ENCODE measurements around the gene ORC3.
A peak's percentile ranks its signal among the peaks of the same experiment; 100 is the strongest.
"Not testable (repeated sequence)": the region's sequence is repeated elsewhere in the genome, so short reads cannot be mapped to it uniquely, and the experiment has no call there.

ORC3 gene

DNA sequence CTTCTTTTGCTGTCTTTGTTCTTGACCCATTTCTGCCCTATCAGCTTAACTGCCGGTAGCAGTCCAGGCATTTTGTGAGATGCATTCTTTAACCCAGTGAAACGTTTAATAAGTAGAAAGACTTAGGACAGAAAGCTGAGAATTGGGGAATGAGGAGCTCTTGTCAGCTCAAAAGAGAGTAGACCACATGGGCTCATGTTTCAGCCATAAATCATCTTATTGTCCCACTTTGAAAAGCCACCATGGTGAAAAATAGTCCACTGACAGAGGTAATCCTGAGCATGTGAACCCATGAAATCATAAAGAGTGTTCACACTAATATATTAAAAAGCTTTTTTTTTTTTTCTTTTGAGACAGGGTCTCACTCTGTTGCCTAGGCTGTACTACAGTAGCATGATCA is 16.3 kb downstream of the ORC3 start:
- no peak for DNase-seq

DNA sequence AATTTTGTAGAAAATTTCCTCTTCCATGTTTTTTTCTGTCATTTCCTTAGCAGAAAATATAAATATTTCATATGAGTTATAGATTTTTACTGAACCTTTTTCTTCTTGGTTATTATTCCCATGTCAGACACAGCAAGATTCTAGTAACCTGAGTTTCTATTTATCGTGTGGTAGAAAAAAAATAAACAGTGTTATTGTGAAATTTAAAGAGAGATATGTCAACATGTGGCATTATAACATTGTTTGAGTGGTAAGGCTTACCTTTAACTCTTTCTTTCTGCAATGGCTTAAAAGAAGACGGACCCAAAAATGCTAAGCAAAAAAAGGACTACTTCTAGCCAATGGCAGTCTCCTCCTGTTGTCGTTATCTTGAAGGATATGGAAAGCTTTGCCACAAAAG is 18.9 kb downstream of the ORC3 start:
- DNase-seq, result no peak

DNA sequence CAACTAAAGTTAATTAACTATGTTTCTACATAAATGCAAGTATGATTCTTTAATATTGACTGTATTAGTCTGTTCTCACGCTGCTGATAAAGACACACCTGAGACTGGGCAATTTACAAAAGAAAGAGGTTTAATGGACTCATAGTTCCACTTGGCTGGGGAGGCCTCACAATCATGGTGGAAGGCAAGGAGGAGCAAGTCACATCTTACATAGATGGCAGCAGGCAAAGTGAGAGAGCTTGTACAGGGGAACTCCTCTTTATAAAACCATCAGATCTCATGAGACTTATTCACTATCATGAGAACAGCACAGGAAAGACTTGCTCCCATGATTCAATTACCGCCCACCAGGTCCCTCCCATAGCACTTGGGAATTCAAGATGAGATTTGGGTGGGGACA is 23.1 kb downstream of the ORC3 start:
- not testable (repeated sequence) for DNase-seq

DNA sequence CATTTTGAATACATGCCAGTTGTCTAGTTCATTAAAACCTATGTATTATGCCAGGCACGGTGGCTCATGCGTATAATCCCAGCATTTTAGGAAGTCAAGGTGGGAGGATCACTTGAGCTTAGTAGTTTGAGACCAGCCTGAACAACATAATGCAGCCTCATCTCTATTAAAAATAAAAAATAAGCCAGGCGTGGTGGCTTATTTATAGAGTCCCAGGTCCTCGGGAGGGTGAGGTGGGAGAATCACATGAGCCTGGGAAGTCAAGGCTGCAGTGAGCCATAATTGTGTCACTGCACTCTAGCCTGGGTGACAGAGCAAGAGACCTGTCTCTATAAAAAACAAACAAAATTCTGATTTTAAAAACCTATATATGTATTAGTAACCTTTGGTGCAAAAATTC is 27.5 kb downstream of the ORC3 start:
- DNase-seq, result no peak

DNA sequence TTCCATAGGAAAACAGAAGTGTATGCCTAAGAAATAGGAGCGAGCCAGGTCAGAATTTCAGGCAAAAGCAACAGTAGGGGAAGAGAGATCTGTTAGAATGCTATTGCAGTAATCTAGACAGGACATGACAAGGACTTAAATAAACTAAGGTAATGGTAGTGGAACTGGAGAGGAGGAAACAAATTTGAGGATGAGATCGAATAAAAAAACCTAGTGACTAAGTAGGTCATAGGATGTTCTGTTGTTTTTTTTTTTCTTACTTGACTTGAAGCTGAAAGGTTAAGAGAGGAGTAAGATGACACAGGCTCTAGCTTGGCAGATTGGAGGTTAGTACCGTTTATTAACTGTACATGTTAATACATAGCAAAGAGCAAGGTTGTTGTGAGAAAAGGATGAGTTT is 28.6 kb downstream of the ORC3 start:
- no peak for DNase-seq

DNA sequence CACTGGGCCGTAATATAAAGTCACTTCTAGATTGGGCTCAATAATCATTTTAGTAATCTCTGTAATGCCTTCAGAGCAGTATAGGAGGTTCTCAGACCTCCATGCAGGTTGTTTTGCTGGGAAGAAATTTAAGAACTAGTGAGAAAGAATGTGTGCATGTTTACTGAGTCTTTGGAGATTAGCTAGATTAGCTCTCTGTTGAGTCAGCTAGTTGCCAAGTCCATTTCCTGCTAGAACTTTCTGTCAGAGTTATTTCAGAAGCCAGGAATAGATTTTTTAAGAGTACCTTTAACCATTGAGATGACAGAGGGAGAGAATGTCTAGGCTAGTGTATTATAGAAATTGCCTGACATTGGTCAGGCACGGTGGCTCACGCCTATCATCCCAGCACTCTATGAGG is 33.3 kb downstream of the ORC3 start:
- DNase-seq, result peak; percentile 3

DNA sequence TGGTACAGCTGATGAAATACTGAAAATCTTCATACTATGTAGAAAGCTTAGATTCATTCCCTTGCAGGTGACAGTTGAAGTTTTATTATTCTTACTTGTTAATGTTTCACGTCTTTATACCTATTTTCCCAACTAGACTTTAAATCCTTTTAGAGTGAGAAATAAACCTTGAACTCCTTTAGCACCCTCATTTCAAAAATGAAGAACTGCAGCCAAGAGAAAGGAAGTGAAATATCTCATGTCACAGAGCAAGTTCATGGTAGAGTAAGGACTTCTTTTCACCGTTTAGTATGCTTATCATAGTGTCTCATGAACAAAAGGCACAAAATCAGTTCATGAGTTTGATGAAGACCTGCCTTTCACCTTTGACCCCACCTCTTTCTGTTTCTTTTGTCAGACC is 38.5 kb downstream of the ORC3 start:
- no peak for DNase-seq

DNA sequence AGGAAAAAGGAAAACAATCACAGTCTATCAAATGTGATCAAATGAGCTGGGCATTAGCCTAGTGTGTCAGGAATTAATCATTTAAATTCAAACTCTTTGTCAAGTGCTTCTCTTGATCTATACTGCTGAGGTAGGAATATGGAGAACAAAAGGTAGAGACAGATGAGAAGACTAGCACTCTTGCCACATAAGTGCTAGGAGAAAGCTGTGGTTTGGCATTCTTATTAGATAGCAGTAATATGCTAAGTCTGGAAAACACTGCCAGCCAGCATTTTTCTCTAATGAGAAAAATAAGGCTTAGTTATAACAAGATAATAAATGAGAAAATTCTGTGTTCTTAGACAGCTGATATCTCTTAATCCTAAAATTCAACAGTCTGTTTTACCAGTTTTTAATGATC is 38.9 kb downstream of the ORC3 start:
- DNase-seq, result peak; percentile 16

DNA sequence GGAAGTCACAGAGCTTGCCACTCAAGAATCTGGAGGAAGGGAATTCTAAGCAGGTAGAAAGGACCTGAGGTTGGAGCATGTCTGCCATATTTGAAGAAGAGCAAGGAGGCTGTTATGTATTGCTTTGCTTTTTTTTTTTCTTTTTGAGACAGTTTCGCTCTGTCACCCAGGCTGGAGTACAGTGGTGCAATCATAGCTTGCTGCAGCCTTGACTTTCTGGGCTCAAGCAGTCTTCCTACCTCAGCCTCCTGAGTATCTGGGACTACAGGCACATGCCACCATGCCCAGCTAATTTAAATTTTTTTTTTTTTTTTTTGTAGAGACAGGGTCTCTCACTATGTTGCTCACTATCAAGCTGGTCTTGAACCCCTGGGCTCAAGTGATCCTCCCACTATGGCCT is 40.8 kb downstream of the ORC3 start:
- DNase-seq, result no peak

DNA sequence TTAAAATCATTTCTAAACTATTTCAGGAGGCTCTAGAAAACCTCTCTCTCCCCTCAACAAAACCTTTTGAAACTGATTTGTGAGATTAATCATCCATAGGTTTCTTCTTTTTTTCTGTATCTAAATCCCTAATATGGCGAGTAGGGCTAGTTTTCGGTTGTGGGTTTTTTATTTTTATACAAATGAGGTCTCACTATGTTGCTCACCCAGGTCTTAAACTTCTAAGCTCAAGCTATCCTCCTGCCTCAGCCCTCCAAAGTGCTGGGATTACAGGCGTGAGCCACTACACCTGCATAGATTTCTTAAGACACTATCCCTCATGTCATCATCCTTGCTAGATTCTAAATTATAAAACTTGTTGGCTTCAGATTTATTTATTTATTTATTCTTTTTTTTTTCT is 43.9 kb downstream of the ORC3 start:
- no peak for DNase-seq

DNA sequence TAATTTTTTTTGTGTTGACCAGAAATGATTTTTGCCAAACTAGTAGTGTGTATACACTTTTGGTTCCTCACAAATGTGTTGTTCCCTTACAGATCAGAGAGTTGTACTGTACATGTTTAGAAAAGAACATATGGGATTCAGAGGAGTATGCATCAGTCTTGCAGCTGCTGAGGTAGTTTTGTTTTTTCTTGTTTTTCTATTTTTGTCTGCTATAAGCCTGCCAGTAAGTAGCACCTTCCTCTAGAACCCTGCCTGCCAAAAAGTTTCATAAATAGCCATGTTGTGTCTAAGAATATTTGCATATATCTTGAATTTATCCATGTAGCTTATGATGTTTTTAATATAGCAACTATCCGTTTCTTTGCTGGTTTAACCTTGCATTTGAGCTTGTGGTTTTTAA is 46.4 kb downstream of the ORC3 start:
- no peak for DNase-seq

DNA sequence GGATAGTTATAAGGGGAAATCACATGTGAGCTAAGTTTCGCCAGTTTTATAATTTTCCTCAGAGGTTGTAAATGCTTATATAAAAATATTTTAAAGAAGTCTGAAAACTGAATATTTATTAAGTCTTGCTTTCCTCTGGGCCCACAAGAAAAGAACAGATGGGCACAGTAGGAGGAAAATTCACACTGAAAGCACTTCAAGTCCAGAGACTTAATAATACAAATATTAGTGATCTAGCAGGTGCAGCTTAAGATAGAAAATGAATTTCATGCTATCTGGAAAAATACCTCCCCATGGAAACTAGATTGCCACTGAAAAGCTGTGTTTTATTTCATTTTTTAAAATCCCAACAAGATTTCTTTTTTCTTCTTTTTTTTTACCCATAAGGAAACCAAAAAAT is 47.2 kb downstream of the ORC3 start:
- DNase-seq, result no peak

DNA sequence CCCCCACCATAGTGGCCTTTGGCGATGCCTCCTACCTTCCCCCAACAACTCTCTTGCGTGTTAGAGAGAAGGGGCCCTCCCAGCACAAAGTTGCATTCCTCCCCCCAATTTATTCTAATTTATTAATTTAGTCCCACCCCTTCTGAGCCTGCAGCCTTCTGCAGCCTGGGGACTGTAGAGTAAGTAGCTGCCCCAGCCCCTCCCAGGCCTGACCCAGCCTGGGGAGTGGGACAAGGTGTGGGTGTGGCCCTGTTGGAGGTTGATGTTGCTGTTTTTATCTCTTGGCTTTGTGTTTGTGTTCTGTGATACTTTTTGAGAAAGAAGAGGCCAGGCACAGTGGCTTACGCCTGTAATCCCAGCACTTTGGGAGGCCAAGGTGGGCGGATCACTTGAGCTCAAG is 49.4 kb downstream of the ORC3 start:
- DNase-seq, result no peak

DNA sequence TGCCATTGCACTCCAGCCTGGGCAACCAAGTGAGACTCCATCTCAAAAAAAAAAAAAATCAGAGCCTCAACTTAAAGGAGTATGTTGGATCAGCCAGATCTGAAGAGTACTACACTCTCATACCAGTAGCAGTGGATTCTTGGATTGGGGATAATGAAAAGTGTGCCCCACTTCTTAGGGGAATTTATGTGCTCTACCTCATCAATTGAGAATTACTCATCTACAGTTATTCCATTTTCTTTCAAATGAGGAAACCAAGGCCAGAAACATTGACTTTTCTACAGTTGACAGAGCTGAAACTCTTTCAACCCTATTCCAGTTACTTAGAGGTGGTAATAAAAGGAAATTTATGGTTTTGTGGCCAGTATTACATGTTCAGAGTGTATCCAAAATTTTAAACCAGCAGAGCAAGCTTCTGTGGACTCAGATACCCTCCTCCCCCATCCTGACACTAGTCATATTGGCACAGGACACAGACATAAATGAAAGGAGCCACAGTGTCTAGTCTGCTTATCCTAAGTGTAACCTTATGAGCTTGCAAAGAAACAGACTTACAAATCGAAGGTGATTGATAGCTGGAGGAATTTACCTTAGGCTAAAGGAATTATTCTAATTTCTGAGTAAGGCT is 51.2 kb downstream of the ORC3 start:
- peak; percentile 6 for DNase-seq

DNA sequence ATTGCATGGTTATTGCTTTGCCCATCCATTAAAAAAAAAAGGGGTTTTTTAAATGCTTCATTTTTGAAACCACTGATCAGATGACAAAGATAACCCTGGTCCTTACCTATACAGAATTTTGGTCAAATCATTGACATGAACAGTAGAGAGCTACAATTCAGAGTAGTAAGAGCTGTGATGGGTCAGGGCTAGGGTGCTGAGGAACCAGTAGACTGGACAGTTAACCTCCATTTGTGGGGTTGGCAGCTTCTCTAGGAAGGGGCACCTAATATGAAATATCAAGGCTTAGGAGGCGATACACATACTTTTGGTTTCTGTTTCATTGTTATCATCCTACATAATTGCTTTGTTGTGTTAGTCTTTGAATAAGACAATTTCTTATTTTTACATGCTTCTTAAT is 55.1 kb downstream of the ORC3 start:
- no peak for DNase-seq

DNA sequence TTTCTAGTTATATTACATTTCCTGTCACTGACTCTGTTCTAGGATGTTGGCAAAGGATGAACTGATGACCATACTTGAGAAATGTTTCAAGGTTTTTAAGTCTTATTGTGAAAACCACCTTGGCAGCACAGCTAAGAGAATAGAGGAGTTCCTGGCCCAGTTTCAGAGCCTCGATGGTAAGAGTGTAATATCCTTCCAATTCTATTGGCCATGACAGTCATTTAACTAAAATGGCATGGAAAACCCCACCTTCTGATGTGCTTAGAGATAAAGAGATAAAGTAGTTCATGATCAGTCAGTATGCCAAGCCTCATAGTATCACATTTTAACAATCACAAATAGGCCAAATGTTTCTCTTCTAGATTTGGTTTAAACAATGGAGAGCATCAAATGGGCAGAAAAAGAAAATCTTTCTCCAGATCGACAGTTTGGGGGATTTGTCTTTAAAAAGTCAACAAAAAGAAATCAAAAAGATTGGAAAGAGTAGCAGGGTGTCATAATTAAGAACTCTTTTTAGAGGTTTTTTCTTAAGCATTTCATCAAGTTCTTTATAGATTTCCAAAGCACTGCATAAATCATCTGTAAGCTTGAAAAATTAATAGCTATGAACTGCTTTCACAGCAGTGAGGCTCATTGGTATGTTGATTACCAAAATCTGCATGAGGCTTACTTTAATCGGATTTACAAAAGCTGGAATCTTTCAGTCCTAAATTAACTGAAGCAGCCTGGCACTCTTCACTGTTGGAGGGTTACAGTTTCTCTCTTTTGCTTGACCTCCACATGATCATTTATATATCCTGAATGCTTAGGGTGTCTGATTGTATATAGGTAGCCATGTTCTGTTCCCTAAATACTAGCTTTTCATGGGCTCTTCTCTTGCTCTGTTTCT is 63.4 kb downstream of the ORC3 start:
- DNase-seq, result no peak

DNA sequence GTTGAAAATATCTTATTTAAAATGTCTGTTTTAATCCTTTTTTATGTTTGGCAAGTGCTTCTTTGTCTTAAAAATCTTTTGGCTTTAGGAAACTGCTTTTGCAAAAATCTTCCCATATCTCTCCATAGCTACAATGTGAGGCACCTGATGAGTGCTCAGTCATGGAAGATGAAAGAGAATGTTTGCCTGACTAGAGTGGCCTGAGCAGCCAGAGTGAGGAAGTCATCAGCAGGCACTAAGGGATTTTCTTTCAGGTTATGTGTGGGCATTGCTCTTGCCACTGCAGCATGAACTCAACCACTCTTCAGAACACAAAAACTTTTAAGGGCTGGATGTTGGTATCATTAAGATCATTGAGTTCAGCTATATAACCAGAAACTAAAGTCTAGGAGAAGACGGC is 64.2 kb downstream of the ORC3 start:
- DNase-seq, result no peak

DNA sequence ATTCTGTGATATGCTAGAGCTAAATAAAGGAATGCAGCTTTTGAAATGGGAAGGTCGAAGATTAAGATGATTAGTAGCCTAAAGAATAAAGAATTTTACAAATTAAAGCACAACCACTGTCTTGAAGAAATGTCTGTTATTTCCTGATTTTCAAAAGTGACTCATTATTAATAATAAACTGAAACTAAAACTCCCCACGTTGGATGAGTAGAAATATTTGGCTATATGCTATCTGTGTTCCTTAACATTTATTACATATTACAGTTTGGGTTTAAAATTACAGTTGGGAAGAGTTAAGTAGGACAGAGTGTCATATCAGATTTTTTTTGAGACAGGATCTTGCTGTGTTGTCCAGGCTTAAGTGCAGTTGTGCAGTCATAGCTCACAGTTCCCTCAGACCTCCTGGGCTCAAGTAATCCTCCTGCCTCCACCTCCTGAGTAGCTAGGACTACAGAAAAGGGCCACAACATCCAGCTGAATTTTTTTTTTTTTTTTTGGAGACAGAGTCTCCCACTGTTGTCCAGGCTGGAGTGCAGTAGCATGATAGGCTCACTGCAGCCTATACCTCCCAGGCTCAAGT is 65.0 kb downstream of the ORC3 start:
- no peak for DNase-seq

DNA sequence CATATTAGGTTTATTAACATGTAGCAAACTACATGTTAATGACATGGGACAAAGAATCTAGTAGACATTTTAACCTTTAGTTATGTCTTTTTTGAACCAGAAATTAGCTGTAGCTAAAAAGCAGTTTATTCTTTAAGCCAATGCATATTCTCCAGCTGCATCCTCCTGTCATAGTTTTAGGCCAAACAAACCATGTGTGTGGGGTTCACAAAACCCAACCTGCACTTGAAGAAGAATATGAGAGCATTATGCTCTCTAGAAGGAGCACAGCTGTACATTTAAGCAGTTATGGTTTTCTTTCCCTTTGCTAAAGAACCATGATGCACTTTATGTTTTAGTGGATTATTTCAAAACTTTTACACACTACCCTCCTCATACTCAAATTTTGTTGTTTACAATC is 65.9 kb downstream of the ORC3 start:
- DNase-seq, result no peak

DNA sequence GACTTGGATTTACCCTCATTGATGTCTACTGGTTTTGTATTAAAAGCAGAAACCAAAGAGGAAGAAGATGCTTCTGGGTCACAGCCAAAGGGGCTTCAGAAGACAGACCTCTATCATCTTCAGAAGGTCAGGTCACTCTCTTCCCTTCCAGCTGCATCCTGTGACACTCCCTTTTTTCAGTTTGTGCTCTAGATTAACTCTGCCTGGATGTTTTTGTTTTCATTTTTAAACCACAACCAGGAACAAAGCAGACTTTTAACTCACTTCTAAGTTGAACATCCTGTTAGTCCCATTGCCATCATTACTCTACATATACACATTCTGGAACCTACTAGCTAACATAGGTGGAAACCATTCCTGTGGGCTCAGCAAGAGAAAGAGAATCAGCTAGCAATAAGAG is 66.9 kb downstream of the ORC3 start:
- DNase-seq, result no peak

DNA sequence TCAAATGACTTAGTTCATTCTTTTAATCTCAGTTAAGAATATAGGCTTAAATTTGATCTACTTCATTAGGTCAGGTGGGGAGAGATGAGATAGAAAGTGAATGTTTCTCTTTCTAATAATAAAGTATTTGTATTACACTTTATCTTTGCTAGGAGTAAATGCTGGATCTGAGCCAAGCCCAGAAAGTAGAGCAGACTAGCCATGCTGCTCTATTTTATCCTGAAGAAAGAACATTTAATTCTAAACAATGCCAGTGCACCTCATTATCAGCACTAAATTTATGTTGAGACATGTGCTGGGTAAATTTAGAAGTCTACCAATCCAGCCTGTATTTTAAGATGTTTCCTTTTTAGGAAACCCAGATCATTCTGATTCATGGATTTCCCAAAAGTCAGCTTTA is 68.6 kb downstream of the ORC3 start:
- DNase-seq, result peak; percentile 13

DNA sequence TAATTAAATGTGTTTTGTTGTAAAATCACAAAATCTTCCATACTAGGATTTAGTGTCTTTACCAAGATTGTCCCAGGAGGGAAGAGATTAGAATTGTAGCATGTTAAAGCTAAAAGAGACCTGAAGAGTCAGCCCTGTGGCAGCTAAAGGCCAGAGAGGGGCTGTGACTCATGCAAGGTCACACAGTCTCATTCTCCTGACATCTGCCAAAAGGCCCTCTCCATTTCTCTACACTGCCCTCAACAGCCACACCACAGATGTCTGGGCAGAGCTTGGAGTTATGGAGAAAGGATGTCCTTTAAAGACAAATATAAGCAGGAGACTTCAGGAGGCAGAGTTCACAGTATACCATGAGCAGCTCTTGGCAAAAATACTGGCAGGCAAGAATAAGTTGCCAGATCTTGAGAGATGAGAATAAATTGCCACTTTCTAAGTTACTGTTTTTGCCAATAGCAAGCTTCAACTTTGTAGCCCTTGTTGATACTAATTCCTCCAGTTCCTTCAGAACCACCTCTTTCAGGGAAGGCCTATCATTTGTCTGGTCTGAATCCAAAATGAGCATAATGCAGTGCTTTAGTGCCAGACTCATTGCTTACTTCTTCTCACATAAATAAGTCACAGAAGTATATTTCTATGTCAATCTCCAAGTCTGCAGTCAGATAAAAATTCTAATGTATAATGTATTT is 70.4 kb downstream of the ORC3 start:
- peak; percentile 59 for DNase-seq

DNA sequence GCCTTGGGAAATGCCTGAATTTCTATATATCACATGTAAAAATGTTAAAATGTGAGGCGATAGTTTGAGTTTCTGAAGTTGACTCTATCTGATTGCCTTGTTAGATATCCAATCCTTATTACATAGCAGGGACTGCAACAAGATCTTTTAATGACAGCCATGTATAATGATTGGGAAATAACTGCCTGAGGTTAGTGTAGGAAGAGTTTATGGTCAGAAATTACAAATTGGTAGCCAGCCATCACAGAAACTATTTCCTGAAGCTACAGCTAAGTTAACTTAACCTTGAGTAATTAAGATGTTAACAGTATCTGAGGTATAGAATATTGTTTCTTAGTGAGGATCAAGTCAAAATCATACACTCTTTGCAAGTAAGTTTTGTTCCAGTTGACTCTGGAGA is 71.1 kb downstream of the ORC3 start:
- DNase-seq, result peak; percentile 62

DNA sequence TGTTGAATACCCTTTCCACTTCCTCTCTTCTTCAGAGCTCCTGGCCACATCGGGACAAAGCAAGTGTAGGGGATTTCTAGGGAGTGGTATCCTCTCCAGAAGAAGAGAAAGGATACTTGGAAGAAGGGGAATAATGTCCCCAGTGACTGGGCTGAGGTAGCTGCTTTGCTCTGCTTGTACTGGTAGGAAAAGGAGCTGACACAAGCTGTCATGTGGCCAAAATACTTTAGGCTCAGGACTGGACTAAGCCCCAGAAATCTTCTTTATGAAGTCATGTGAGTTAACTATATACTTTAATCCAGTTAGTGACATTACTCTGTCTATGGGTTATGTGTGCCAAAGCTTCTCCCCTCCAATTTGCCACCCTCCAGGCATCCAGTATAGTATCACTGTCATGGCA is 71.6 kb downstream of the ORC3 start:
- peak; percentile 15 for DNase-seq
